K562 (cell line): ENCODE results near the gene FAM53B.

Experiments
- BRCA1 ChIP-seq, 2 experiments: fragments of 450-650 bp in 1 of 2; sonication (generic) in 1 of 2; formaldehyde crosslinking in 1 of 2; IDR thresholded peaks; 2 replicates each; pipeline versions ENCODE4 v1.5.0 to v1.6.1; 2017 to 2020; ENCODE audit warnings: mild to moderate bottlenecking in 1 of 2, missing genetic modification reagents in 1 of 2
- CHCHD3 ChIP-seq: fragments of 250-450 bp; sonication (Bioruptor Pico); IDR thresholded peaks from 2 replicates; pipeline ENCODE4 v2.1.2; 2022; ENCODE audit warnings: mild to moderate bottlenecking
- KAT8 ChIP-seq: fragments of 450-650 bp; IDR thresholded peaks from 2 replicates; pipeline ENCODE4 v1.6.1; 2016; ENCODE audit warnings: low read depth, mild to moderate bottlenecking
- NCOA6 ChIP-seq: fragments of 450-650 bp; IDR thresholded peaks from 2 replicates; pipeline ENCODE4 v1.6.1; 2017; ENCODE audit warnings: mild to moderate bottlenecking
- TFAM ChIP-seq: fragments of 250-450 bp; sonication (Bioruptor Pico); conservative IDR thresholded peaks from 2 replicates; pipeline ENCODE4 v1.5.0; 2021; ENCODE audit warnings: mild to moderate bottlenecking, moderate library complexity
- TF ChIP-seq, protein P1 (sequence below), 3 experiments: IDR thresholded peaks in 2 of 3; conservative IDR thresholded peaks in 1 of 3; 2 replicates each; pipeline ENCODE4 v1.5.1; 2011 to 2012; ENCODE audit warnings: low read length in 3 of 3, mild to moderate bottlenecking in 3 of 3, control low read depth in 2 of 3, improper control_type of control experiment in 1 of 3, inconsistent platforms in 1 of 3, low read depth in 1 of 3, mixed read lengths in 1 of 3, moderate library complexity in 1 of 3; ENCODE audit not compliant: insufficient read depth in 2 of 3
- TF ChIP-seq, protein P2 (sequence below): fragments of 250-450 bp; sonication (Bioruptor Pico); IDR thresholded peaks from 2 replicates; pipeline ENCODE4 v1.9.0; 2021; ENCODE audit warnings: mild to moderate bottlenecking

DNA sequence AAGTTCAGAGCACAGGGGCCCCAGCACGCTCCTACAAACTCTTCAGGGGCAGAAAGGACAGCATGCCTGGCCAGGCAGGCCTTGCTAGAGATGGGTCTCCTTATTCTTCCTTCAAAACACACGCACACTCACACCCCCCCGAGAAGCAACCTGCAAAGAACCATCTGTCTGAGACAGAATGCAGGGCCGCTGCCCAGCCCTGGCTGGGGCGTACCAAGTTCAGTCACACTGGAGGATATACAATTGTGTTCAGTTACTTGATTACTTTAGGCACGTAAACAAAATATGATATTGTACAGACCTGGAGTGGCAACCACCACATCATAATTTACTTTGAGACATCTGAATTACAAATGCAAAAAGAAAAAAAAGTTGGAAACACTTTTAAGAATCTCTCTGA is 5.7 kb downstream of the FAM53B start:
- no peak for TF ChIP-seq TFAM (CRISPR knock-in tag)
- TF ChIP-seq BRCA1 (IDR thresholded peaks at IDR 0.05), result no peak
- TF ChIP-seq BRCA1 (CRISPR knock-in tag; IDR thresholded peaks at IDR 0.05), result no peak
- TF ChIP-seq, protein P1, sequence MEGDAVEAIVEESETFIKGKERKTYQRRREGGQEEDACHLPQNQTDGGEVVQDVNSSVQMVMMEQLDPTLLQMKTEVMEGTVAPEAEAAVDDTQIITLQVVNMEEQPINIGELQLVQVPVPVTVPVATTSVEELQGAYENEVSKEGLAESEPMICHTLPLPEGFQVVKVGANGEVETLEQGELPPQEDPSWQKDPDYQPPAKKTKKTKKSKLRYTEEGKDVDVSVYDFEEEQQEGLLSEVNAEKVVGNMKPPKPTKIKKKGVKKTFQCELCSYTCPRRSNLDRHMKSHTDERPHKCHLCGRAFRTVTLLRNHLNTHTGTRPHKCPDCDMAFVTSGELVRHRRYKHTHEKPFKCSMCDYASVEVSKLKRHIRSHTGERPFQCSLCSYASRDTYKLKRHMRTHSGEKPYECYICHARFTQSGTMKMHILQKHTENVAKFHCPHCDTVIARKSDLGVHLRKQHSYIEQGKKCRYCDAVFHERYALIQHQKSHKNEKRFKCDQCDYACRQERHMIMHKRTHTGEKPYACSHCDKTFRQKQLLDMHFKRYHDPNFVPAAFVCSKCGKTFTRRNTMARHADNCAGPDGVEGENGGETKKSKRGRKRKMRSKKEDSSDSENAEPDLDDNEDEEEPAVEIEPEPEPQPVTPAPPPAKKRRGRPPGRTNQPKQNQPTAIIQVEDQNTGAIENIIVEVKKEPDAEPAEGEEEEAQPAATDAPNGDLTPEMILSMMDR (IDR thresholded peaks at IDR 0.05 in 2 of 3, conservative IDR thresholded peaks at IDR 0.05 in 1 of 3; ENCODE audit: insufficient read depth in 2 of 3, low read depth in 1 of 3, low read length in 3 of 3), result no peak
- TF ChIP-seq, protein P2, sequence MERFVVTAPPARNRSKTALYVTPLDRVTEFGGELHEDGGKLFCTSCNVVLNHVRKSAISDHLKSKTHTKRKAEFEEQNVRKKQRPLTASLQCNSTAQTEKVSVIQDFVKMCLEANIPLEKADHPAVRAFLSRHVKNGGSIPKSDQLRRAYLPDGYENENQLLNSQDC (CRISPR knock-in tag), result no peak
- TF ChIP-seq CHCHD3 (CRISPR knock-in tag), result no peak
- TF ChIP-seq NCOA6, result no peak
- TF ChIP-seq KAT8, result no peak
